A673 (cell line): ENCODE results near the gene PLCB2. TPM values are rescaled to one million over a fixed set of nuclear protein-coding genes. Genes with fewer than 3 reads are reported as not detected.

ENCODE experiments used
- BruUV-seq: library from RNA; stranded (reverse); fragments of 400-500 nt; replicated peaks from 2 replicates; lab custom pipeline; 2021; lab: Mats Ljungman, UMichigan
- CTCF ChIA-PET: fragments of 300-600 bp; sonication (Branson Sonifier 250); formaldehyde crosslinking; loops from one replicate; lab custom pipeline; 2022; ENCODE audit warnings: antibody characterized with exemption; lab: Charles Lee
- POLR2A ChIA-PET: fragments of 300-600 bp; sonication (Branson Sonifier 250); formaldehyde crosslinking; loops from one replicate; lab custom pipeline; 2022; ENCODE audit warnings: antibody characterized with exemption; ENCODE audit not compliant: low non-redundant PET; lab: Charles Lee
- DNase-seq: peaks from one replicate; pipeline ENCODE4 v3.0.0-alpha.2; 2015; ENCODE audit warnings: low spot score
- H3K27ac ChIP-seq: fragments of 200-600 bp; sonication (generic); 2 replicates; pipeline ENCODE4 v1.5.1; 2016; ENCODE audit warnings: mixed run types, low read depth, mild to moderate bottlenecking, mixed read lengths, antibody characterized with exemption, low read length; ENCODE audit not compliant: poor library complexity, severe bottlenecking
- H3K27me3 ChIP-seq: fragments of 200-600 bp; sonication (generic); replicated peaks from 2 replicates; pipeline ENCODE4 v1.6.1; 2017; ENCODE audit warnings: mixed run types, low read depth, mild to moderate bottlenecking, mixed read lengths, antibody characterized with exemption, low read length; ENCODE audit not compliant: insufficient read depth, poor library complexity
- H3K36me3 ChIP-seq: fragments of 200-600 bp; sonication (generic); 2 replicates; pipeline ENCODE4 v1.6.1; 2016; ENCODE audit warnings: mixed run types, mild to moderate bottlenecking, mixed read lengths, antibody characterized with exemption, low read length; ENCODE audit not compliant: insufficient read depth, poor library complexity, severe bottlenecking
- H3K4me1 ChIP-seq: fragments of 200-600 bp; sonication (generic); 2 replicates; pipeline ENCODE4 v1.6.1; 2017; ENCODE audit warnings: mixed run types, mild to moderate bottlenecking, mixed read lengths, antibody characterized with exemption, low read length; ENCODE audit not compliant: insufficient read depth, poor library complexity, severe bottlenecking
- H3K4me3 ChIP-seq: fragments of 200-600 bp; sonication (generic); 2 replicates; pipeline ENCODE4 v1.5.1; 2016; ENCODE audit warnings: low read depth, mixed run types, mild to moderate bottlenecking, mixed read lengths, low read length; ENCODE audit not compliant: poor library complexity, severe bottlenecking
- H3K9me3 ChIP-seq: fragments of 200-600 bp; sonication (generic); 2 replicates; pipeline ENCODE4 v1.6.1; 2016; ENCODE audit warnings: mixed run types, low read depth, mild to moderate bottlenecking, mixed read lengths, antibody characterized with exemption, low read length; ENCODE audit not compliant: poor library complexity, severe bottlenecking
- EZH2 ChIP-seq: fragments of 200-600 bp; sonication (generic); IDR thresholded peaks from 2 replicates; pipeline ENCODE4 v1.6.1; 2017; ENCODE audit warnings: borderline replicate concordance, low read depth, mild to moderate bottlenecking, mixed read lengths, antibody characterized with exemption, low read length; ENCODE audit not compliant: poor library complexity, severe bottlenecking
- intact Hi-C: fragments of 100-400 bp; cut with micrococcal nuclease; formaldehyde crosslinking; loops from one replicate; pipeline ENCODE4 v1.10.0; 2022; ENCODE audit not compliant: unreplicated experiment
- total RNA-seq: library from RNA; stranded (reverse); gene quantifications from 2 replicates; pipeline ENCODE4 v1.2.3, GENCODE V29; 2021
- TF ChIP-seq, protein P1 (sequence below): fragments of 300-800, 200-600 bp; sonication (generic); conservative IDR thresholded peaks from 2 replicates; pipeline ENCODE4 v1.5.1; 2017; ENCODE audit warnings: low read depth, mild to moderate bottlenecking, antibody characterized with exemption, low read length, moderate library complexity, mixed read lengths

PLCB2 gene
- total RNA-seq, 1 experiment from 2014 or later, result 5.6 TPM

DNA sequence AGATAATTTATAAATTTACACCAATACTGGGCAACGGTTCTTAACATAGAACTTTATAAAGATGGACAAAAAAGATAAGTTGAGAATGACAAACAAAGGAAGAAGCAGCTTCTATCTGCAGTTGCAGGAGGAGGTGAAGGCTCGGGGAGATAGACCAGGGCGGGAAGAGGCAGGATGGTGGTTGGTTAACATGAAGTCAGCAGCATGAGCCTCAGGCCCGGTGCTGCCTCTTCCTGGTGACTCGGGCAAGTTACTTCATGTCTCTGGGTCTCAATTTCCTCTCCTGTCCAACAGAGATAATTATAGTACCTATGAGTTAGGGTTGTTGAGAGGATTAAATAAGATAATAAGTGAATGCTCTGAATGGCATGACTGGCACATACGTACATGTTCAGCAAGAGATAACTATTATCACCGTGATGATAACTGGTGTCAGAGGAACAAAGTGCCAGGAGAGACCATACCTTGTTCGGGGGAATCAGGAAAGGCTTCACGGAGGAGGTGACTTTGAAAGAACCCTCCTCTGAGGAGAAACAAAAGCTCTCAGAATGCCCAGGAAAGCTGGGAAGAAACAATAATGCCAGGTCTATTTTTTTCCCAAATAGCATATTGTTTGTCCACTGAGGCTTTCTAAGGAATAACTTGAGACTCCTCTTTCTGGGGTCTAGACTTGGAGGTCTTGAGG is 64.5 kb downstream of the PLCB2 start:
- intact Hi-C loops, result no loop called here
- Histone ChIP-seq H3K4me1 (peaks cover 9% of the 10 kb centered on the region), H3K36me3 (no peaks in the 10 kb centered on the region), H3K9me3 (no peaks in the 10 kb centered on the region), H3K27me3 (no peaks in the 10 kb centered on the region), H3K4me3 (no peak overlapping the region), H3K27ac (no peak overlapping the region)
- CTCF ChIA-PET, result interaction anchor here (0.9 kb wide), 1 partner anchor 31 kb away, joined by 4 read pairs; no protein-coding TSS in a partner anchor
- POLR2A ChIA-PET, result no interaction called here
- TF ChIP-seq, protein P1, sequence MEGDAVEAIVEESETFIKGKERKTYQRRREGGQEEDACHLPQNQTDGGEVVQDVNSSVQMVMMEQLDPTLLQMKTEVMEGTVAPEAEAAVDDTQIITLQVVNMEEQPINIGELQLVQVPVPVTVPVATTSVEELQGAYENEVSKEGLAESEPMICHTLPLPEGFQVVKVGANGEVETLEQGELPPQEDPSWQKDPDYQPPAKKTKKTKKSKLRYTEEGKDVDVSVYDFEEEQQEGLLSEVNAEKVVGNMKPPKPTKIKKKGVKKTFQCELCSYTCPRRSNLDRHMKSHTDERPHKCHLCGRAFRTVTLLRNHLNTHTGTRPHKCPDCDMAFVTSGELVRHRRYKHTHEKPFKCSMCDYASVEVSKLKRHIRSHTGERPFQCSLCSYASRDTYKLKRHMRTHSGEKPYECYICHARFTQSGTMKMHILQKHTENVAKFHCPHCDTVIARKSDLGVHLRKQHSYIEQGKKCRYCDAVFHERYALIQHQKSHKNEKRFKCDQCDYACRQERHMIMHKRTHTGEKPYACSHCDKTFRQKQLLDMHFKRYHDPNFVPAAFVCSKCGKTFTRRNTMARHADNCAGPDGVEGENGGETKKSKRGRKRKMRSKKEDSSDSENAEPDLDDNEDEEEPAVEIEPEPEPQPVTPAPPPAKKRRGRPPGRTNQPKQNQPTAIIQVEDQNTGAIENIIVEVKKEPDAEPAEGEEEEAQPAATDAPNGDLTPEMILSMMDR, result no peak
- TF ChIP-seq EZH2, result no peak
- BruUV-seq, result no TSS peak
- DNase-seq, result no peak

DNA sequence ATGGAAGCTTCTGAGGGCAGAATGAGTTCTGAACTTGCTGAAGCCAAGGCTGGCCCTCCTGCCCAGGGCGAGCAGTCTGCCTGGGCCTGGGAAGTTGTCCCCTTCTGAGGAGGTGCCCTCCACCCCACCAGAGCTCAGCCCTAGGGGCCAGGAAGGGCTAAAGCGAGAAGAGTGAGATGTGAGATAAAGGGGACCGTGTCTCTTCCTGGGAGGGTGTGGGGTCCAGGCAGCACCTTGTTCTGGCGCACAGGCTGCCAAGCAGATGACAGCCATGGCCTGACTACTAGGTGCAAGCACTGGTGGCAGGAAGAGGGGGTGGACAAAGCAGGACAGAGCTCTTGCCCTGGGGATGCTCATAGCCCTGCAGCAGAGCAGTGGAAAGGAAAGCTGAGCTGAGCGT is 65.1 kb downstream of the PLCB2 start:
- DNase-seq, result no peak
- H3K36me3 ChIP-seq, result no peaks in the 10 kb centered on the region
- no peaks in the 10 kb centered on the region for H3K27me3 ChIP-seq
- BruUV-seq, result no TSS peak
- CTCF ChIA-PET, result interaction anchor here (0.9 kb wide), 1 partner anchor 32 kb away, joined by 4 read pairs; no protein-coding TSS in a partner anchor
- no peak overlapping the region for H3K4me3 ChIP-seq
- no peak overlapping the region for H3K27ac ChIP-seq
- no peaks in the 10 kb centered on the region for H3K9me3 ChIP-seq
- TF ChIP-seq EZH2, result no peak
- TF ChIP-seq, protein P1, result no peak
- intact Hi-C loops, result no loop called here
- POLR2A ChIA-PET, result no interaction called here
- peaks cover 9% of the 10 kb centered on the region for H3K4me1 ChIP-seq

DNA sequence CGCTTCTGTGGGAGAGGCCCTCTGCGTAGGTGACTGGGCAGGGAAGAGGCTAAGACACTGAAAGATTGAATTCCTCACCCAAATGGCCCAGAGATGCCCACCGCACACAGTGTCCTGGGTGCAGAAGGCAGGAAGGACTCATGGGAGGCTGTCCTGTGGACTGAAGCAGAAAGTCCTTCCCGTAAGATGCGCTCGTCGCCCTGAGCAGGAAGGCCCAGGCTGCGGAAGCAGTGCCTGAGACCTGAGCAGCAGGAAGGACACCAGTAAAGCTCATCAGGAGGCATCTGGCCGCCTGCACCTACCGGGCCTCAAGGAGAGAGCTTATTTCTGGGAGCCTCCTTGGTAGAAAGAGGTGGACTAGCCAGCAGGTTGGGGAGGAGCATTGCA is 65.5 kb downstream of the PLCB2 start:
- no peak for TF ChIP-seq EZH2
- TF ChIP-seq, protein P1, result no peak
- Histone ChIP-seq H3K9me3 (no peaks in the 10 kb centered on the region), H3K4me3 (no peak overlapping the region), H3K27ac (no peak overlapping the region), H3K27me3 (no peaks in the 10 kb centered on the region), H3K36me3 (no peaks in the 10 kb centered on the region), H3K4me1 (peaks cover 9% of the 10 kb centered on the region)
- BruUV-seq, result no TSS peak
- ChIA-PET CTCF (interaction anchor here (0.6 to 0.9 kb wide), 2 partner anchors 32 to 134 kb away, joined by 3 to 4 read pairs; partner anchors contain the start of gene BMF), POLR2A (no interaction called here)
- no peak for DNase-seq
- intact Hi-C loops, result no loop called here
